Endothelial cell (in vitro differentiated cells): ENCODE measurements around the gene GFAP. TPM values are rescaled to one million over a fixed set of nuclear protein-coding genes. Genes with fewer than 3 reads are reported as not detected.

Source experiments
- DNase-seq: peaks from one replicate; pipeline ENCODE4 v3.0.0; 2021; ENCODE audit warnings: low spot score
- H3K27ac Mint-ChIP-seq: one replicate; pipeline ENCODE4 v1.8.0; 2021; ENCODE audit warnings: mixed read lengths, inconsistent platforms; ENCODE audit not compliant: unreplicated experiment
- H3K27me3 Mint-ChIP-seq: one replicate; pipeline ENCODE4 v1.8.0; 2021; ENCODE audit warnings: mild to moderate bottlenecking, moderate library complexity, mixed read lengths, inconsistent platforms; ENCODE audit not compliant: unreplicated experiment
- H3K36me3 Mint-ChIP-seq: one replicate; pipeline ENCODE4 v1.8.0; 2021; ENCODE audit warnings: mild to moderate bottlenecking, low read depth, mixed read lengths, inconsistent platforms; ENCODE audit not compliant: unreplicated experiment
- H3K4me1 Mint-ChIP-seq: one replicate; pipeline ENCODE4 v1.8.0; 2021; ENCODE audit warnings: mild to moderate bottlenecking, mixed read lengths, inconsistent platforms; ENCODE audit not compliant: unreplicated experiment
- H3K4me3 Mint-ChIP-seq: one replicate; pipeline ENCODE4 v1.8.0; 2021; ENCODE audit warnings: mild to moderate bottlenecking, mixed read lengths, inconsistent platforms; ENCODE audit not compliant: unreplicated experiment
- H3K9me3 Mint-ChIP-seq: one replicate; pipeline ENCODE4 v1.8.0; 2021; ENCODE audit warnings: mixed read lengths, inconsistent platforms; ENCODE audit not compliant: unreplicated experiment
- total RNA-seq: library from RNA; stranded (reverse); fragmentation: NEBNext Ultra II Directional; extraction: Animal tissue kit (Norgen Biotek cat#: 25700); gene quantifications from one replicate; pipeline ENCODE4 v1.2.1, GENCODE V29; 2021; ENCODE audit not compliant: unreplicated experiment
- TF ChIP-seq, protein P1 (sequence below): fragments of 200-600 bp; sonication (generic); IDR thresholded peaks from one replicate; pipeline ENCODE4 v1.5.0; 2021; ENCODE audit warnings: antibody characterized with exemption; ENCODE audit not compliant: unreplicated experiment

GFAP gene
- total RNA-seq, 1 donor from 2014 or later = not detected

DNA sequence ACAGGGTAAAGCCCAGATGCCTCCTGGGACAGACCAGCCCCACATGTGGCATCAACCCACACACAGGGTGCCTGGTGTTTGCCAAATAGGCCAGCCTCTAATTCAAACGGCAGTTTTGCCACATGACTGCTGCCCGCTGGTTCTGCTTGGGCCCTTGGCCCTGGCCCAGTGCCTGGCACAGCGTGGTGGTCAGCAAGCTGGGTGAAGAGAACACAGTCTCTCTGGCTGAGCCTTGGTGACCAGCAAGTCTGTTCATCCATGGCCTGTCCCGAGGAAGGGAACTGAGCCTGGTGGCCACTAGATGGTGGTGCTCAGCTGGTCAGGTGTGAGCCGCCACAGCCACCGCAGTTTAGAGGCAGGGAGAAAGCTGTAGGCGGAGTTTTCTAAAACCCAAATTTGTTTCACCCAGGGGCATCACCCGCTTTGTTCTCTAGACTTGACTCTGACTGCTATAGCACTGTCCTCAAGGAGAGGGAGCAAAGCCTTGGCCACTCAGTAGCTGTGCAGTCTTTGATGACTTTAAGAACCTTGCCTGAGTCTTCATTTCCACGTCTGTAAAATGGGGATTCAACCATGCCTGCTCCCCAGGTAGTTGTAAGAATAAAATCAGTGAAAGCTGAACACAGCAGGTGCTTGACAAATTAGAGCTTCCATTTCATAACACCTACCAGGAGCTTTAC lies 4.7 kb upstream of the GFAP start:
- peaks cover 7% of the 10 kb centered on the region for H3K27me3 Mint-ChIP-seq
- no peak overlapping the region for H3K27ac Mint-ChIP-seq
- no peak overlapping the region for H3K4me3 Mint-ChIP-seq
- H3K4me1 Mint-ChIP-seq = no peaks in the 10 kb centered on the region
- peak; percentile 76 for DNase-seq
- H3K36me3 Mint-ChIP-seq = no peaks in the 10 kb centered on the region
- H3K9me3 Mint-ChIP-seq = no peaks in the 10 kb centered on the region
- TF ChIP-seq, protein P1, sequence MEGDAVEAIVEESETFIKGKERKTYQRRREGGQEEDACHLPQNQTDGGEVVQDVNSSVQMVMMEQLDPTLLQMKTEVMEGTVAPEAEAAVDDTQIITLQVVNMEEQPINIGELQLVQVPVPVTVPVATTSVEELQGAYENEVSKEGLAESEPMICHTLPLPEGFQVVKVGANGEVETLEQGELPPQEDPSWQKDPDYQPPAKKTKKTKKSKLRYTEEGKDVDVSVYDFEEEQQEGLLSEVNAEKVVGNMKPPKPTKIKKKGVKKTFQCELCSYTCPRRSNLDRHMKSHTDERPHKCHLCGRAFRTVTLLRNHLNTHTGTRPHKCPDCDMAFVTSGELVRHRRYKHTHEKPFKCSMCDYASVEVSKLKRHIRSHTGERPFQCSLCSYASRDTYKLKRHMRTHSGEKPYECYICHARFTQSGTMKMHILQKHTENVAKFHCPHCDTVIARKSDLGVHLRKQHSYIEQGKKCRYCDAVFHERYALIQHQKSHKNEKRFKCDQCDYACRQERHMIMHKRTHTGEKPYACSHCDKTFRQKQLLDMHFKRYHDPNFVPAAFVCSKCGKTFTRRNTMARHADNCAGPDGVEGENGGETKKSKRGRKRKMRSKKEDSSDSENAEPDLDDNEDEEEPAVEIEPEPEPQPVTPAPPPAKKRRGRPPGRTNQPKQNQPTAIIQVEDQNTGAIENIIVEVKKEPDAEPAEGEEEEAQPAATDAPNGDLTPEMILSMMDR = peak; percentile 53

DNA sequence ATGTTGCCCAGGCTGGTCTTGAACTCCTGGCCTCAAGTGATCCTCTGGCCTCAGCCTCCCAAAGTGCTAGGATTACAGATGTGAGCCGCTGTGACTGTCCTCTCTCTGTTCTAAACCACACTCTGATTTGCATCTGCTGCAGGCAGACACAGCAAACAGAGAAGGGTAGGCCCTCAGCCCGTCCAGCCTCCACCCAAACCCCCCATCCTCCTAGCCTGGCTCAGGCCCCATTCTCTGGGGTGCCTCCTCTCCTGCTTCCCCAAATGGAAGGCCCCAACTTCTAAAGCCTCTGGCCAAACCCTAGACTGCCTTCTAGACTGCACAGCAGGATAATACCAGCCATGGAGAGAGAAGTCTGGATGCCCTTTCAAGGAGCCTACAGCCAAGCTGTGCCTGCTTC lies 4.1 kb upstream of the GFAP start:
- peaks cover 7% of the 10 kb centered on the region for H3K27me3 Mint-ChIP-seq
- no peak for DNase-seq
- H3K9me3 Mint-ChIP-seq = no peaks in the 10 kb centered on the region
- no peaks in the 10 kb centered on the region for H3K4me1 Mint-ChIP-seq
- no peak overlapping the region for H3K27ac Mint-ChIP-seq
- TF ChIP-seq, protein P1 = no peak
- H3K36me3 Mint-ChIP-seq = no peaks in the 10 kb centered on the region
- no peak overlapping the region for H3K4me3 Mint-ChIP-seq

DNA sequence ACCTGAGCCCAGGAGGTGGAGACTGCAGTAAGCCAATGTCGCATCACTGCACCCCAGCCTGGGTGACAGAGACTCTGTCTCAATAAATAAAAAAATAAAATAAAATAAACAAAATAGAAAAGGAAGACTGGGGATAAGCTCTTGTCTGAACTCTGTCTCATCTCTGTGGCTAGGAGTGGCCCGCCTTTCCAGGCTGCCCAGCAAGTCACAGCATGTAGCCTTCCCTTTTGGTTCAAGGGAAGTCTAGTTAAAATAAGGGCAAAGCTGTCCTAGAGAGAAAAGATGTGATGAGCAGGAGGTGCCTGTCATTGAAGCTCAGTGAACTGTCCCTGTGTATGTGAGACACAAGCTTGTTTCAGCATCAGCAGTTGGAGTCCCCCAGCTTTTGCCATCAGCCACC lies 2.7 kb upstream of the GFAP start:
- TF ChIP-seq, protein P1 = no peak
- DNase-seq = no peak
- Mint-ChIP-seq H3K27me3 (peaks cover 10% of the 10 kb centered on the region), H3K4me1 (peaks cover 5% of the 10 kb centered on the region), H3K9me3 (no peaks in the 10 kb centered on the region), H3K36me3 (peaks cover 4% of the 10 kb centered on the region), H3K4me3 (no peak overlapping the region), H3K27ac (no peak overlapping the region)

DNA sequence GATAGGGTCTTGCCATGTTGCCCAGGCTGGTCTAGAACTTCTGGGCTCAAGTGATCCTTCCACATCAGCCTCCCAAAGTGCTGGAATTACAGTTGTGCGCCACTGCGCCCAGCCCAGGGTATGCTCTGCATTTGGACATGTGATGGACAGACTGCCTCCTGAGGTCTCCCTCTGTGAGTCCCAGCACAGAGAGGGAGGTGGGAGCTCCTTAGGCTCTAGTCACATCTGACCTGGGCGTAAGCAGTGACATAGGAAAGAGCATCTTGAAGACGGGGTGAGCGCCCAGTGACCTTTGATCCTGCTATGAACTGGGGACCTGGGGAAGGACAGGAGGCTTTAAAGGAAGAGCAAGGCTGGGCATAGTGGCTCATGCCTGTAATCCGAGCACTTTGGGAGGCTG lies 2.2 kb upstream of the GFAP start:
- H3K27ac Mint-ChIP-seq = no peak overlapping the region
- TF ChIP-seq, protein P1 = no peak
- DNase-seq = no peak
- no peaks in the 10 kb centered on the region for H3K9me3 Mint-ChIP-seq
- peaks cover 11% of the 10 kb centered on the region for H3K27me3 Mint-ChIP-seq
- peaks cover 7% of the 10 kb centered on the region for H3K4me1 Mint-ChIP-seq
- H3K4me3 Mint-ChIP-seq = no peak overlapping the region
- H3K36me3 Mint-ChIP-seq = peaks cover 4% of the 10 kb centered on the region

DNA sequence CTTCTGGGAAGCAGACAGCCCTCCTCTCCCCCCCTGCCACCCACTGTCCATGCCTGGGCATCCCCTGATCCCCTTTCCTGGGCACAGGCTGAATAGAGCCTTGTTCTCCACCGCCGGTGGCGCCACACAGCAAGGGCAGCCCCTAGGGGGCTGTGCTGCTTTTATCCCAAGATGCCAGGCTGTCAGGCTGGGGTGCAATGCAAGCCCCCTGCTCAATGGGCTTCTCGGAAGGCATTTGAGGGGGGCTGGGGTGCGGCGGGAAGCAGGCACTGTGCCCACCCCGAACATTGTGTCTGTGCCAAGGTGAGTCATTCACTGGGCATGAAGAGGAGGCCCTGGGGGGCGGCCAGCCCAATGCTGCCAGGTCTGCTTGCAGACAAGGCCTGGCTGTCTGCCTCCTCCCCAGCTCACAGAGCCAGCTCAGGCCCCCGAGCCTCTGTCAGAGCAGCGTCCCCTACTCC lies 1.5 kb upstream of the GFAP start:
- Mint-ChIP-seq H3K9me3 (no peaks in the 10 kb centered on the region), H3K36me3 (peaks cover 4% of the 10 kb centered on the region), H3K27ac (no peak overlapping the region), H3K27me3 (peaks cover 10% of the 10 kb centered on the region), H3K4me1 (peaks cover 9% of the 10 kb centered on the region), H3K4me3 (no peak overlapping the region)
- no peak for DNase-seq
- TF ChIP-seq, protein P1 = no peak
